HG03378 (cell line): Measurements from ENCODE around the gene MUTYH.

Source experiments
- ATAC-seq: cut with Tn5 transposase; IDR thresholded peaks from one replicate; pipeline ENCODE4 v1.9.1; 2021; ENCODE audit warnings: mild to moderate bottlenecking, moderate library complexity; ENCODE audit not compliant: unreplicated experiment

Gene MUTYH

GRCh38 chr1:45282351-45282750 is 57.9 kb downstream of the MUTYH start:
- ATAC-seq = no peak
